H9 (cell line): ENCODE data around the gene SLC16A11. TPM values are rescaled to one million over a fixed set of nuclear protein-coding genes. Genes with fewer than 3 reads are reported as not detected.
"Not testable (repeated sequence)": the region's sequence is repeated elsewhere in the genome, so short reads cannot be mapped to it uniquely, and the experiment has no call there.

Source experiments
- DNase-seq: peaks from one replicate; pipeline ENCODE4 v3.0.0-alpha.2; 2017
- H2AFZ ChIP-seq: one replicate; pipeline ENCODE4 v1.6.1; 2013; ENCODE audit warnings: mild to moderate bottlenecking, low read length, control low read depth, moderate library complexity
- H2AK5ac ChIP-seq: 2 replicates; pipeline ENCODE4 v1.6.1; 2013; ENCODE audit warnings: low read length, control low read depth, mixed read lengths; ENCODE audit not compliant: insufficient read length
- H2BK120ac ChIP-seq: one replicate; pipeline ENCODE4 v1.6.1; 2013; ENCODE audit warnings: low read depth, mild to moderate bottlenecking, low read length, control low read depth, inconsistent platforms; ENCODE audit not compliant: poor library complexity, severe bottlenecking
- H2BK12ac ChIP-seq: 2 replicates; pipeline ENCODE4 v1.6.1; 2013; ENCODE audit warnings: low read length, control low read depth, mixed read lengths, low read depth; ENCODE audit not compliant: insufficient read length
- H2BK15ac ChIP-seq: 2 replicates; pipeline ENCODE4 v1.6.1; 2013; ENCODE audit warnings: low read depth, low read length, control low read depth
- H2BK20ac ChIP-seq: one replicate; pipeline ENCODE4 v1.6.1; 2013; ENCODE audit warnings: low read depth, mild to moderate bottlenecking, low read length, control low read depth, inconsistent platforms; ENCODE audit not compliant: poor library complexity, severe bottlenecking
- H2BK5ac ChIP-seq: 2 replicates; pipeline ENCODE4 v1.6.1; 2013; ENCODE audit warnings: low read length, control low read depth, mixed read lengths; ENCODE audit not compliant: insufficient read length
- H3K14ac ChIP-seq: 2 replicates; pipeline ENCODE4 v1.6.1; 2013; ENCODE audit warnings: low read length, control low read depth; ENCODE audit not compliant: insufficient read depth
- H3K18ac ChIP-seq: 2 replicates; pipeline ENCODE4 v1.6.1; 2013; ENCODE audit warnings: low read depth, mild to moderate bottlenecking, mixed read lengths, low read length, control low read depth; ENCODE audit not compliant: insufficient read length
- H3K23ac ChIP-seq: 2 replicates; pipeline ENCODE4 v1.6.1; 2013; ENCODE audit warnings: low read length, control low read depth, mixed read lengths, low read depth; ENCODE audit not compliant: insufficient read length
- H3K23me2 ChIP-seq: 2 replicates; pipeline ENCODE4 v1.6.1; 2013; ENCODE audit warnings: low read depth, mild to moderate bottlenecking, mixed read lengths, low read length, control low read depth; ENCODE audit not compliant: insufficient read length, poor library complexity, severe bottlenecking
- H3K27ac ChIP-seq: 2 replicates; pipeline ENCODE4 v1.5.1; 2013; ENCODE audit warnings: low read length, control low read depth, mixed read lengths, low read depth; ENCODE audit not compliant: insufficient read length
- H3K27me3 ChIP-seq: 2 replicates; pipeline ENCODE4 v1.6.1; 2013; ENCODE audit warnings: low read length, control low read depth, inconsistent platforms; ENCODE audit not compliant: insufficient read depth
- H3K4ac ChIP-seq: 2 replicates; pipeline ENCODE4 v1.6.1; 2013; ENCODE audit warnings: low read depth, mild to moderate bottlenecking, control low read depth, inconsistent platforms, low read length, moderate library complexity
- H3K4me1 ChIP-seq: 2 replicates; pipeline ENCODE4 v1.6.1; 2013; ENCODE audit warnings: low read length, control low read depth, inconsistent platforms; ENCODE audit not compliant: insufficient read depth
- H3K4me2 ChIP-seq: 2 replicates; pipeline ENCODE4 v1.6.1; 2013; ENCODE audit warnings: low read length, control low read depth, mixed read lengths; ENCODE audit not compliant: insufficient read length, insufficient read depth
- H3K56ac ChIP-seq: 2 replicates; pipeline ENCODE4 v1.6.1; 2013; ENCODE audit warnings: low read depth, mild to moderate bottlenecking, mixed read lengths, low read length, control low read depth; ENCODE audit not compliant: insufficient read length
- H3K79me1 ChIP-seq: 2 replicates; pipeline ENCODE4 v1.6.1; 2013; ENCODE audit warnings: low read depth, mild to moderate bottlenecking, moderate library complexity, low read length, control low read depth, inconsistent platforms; ENCODE audit not compliant: insufficient read depth, poor library complexity, severe bottlenecking
- H3K79me2 ChIP-seq: 2 replicates; pipeline ENCODE4 v1.6.1; 2013; ENCODE audit warnings: low read length, control low read depth, inconsistent platforms; ENCODE audit not compliant: insufficient read depth
- H3K9ac ChIP-seq: 2 replicates; pipeline ENCODE4 v1.6.1; 2013; ENCODE audit warnings: low read length, control low read depth, mixed read lengths; ENCODE audit not compliant: insufficient read length; ENCODE audit errors: extremely low read depth
- H3K9me3 ChIP-seq: one replicate; pipeline ENCODE4 v1.6.1; 2013; ENCODE audit warnings: low read depth, low read length, inconsistent platforms; ENCODE audit not compliant: control insufficient read depth
- H3T11ph ChIP-seq: one replicate; pipeline ENCODE4 v1.6.1; 2013; ENCODE audit warnings: mild to moderate bottlenecking, low read length, control low read depth, inconsistent platforms
- H4K20me1 ChIP-seq: one replicate; pipeline ENCODE4 v1.6.1; 2013; ENCODE audit not compliant: control insufficient read depth, insufficient read length, insufficient read depth
- H4K5ac ChIP-seq: 2 replicates; pipeline ENCODE4 v1.6.1; 2013; ENCODE audit warnings: low read depth, mild to moderate bottlenecking, mixed read lengths, low read length, control low read depth; ENCODE audit not compliant: insufficient read length
- H4K8ac ChIP-seq: replicated peaks from 2 replicates; pipeline ENCODE4 v1.6.1; 2013; ENCODE audit warnings: low read length, control low read depth, mixed read lengths, low read depth; ENCODE audit not compliant: insufficient read length
- H4K91ac ChIP-seq: 2 replicates; pipeline ENCODE4 v1.6.1; 2013; ENCODE audit warnings: low read depth, mild to moderate bottlenecking, moderate library complexity, mixed read lengths, low read length, control low read depth; ENCODE audit not compliant: insufficient read length
- H3K27ac Mint-ChIP-seq, 3 experiments: 2 replicates in 2 of 3; 3 replicates in 1 of 3; pipeline ENCODE4 v1.8.0; 2020 to 2021; ENCODE audit warnings: mixed read lengths in 3 of 3, mild to moderate bottlenecking in 1 of 3, moderate library complexity in 1 of 3
- H3K27me3 Mint-ChIP-seq: 2 replicates; pipeline ENCODE4 v1.8.0; 2021; ENCODE audit warnings: low read depth, mild to moderate bottlenecking, moderate library complexity, mixed read lengths
- H3K36me3 Mint-ChIP-seq, 3 experiments: 2 replicates in 2 of 3; 3 replicates in 1 of 3; pipeline ENCODE4 v1.8.0; 2020 to 2021; ENCODE audit warnings: low read depth in 3 of 3, mixed read lengths in 3 of 3; ENCODE audit not compliant: insufficient read depth in 1 of 3
- H3K4me1 Mint-ChIP-seq, 2 experiments: 2 replicates each; pipeline ENCODE4 v1.8.0; 2020; ENCODE audit warnings: mixed read lengths in 2 of 2
- H3K4me3 Mint-ChIP-seq, 2 experiments: 2 replicates in 1 of 2; 3 replicates in 1 of 2; pipeline ENCODE4 v1.8.0; 2020 to 2021; ENCODE audit warnings: mild to moderate bottlenecking in 2 of 2, mixed read lengths in 2 of 2, moderate library complexity in 1 of 2
- H3K9me3 Mint-ChIP-seq, 2 experiments: 2 replicates in 1 of 2; 3 replicates in 1 of 2; pipeline ENCODE4 v1.8.0; 2020; ENCODE audit warnings: mild to moderate bottlenecking in 2 of 2, mixed read lengths in 2 of 2, moderate library complexity in 1 of 2
- WGBS: extraction: QIAGEN DNeasy Blood & Tissue Kit; methylation state at CpG from one replicate; pipeline ENCODE4 v1.1.7; 2013; ENCODE audit warnings: missing lambda C conversion rate, low lambda C conversion rate, mixed read lengths; ENCODE audit not compliant: insufficient read length; ENCODE audit errors: extremely low coverage; 5-methylcytosine and 5-hydroxymethylcytosine counted together
- long read RNA-seq: library from polyadenylated mRNA; unstranded; transcript quantifications from one replicate; pipeline ENCODE4 v2.0.0, GENCODE V29; 2020
- total RNA-seq: library from RNA; stranded (reverse); gene quantifications from 2 replicates; pipeline ENCODE4 v1.2.1, GENCODE V29; 2021
- TF ChIP-seq, protein P1 (sequence below): fragments of 200-600 bp; sonication (generic); conservative IDR thresholded peaks from 3 replicates; pipeline ENCODE4 v1.8.0; 2021; ENCODE audit warnings: antibody characterized with exemption, mild to moderate bottlenecking

SLC16A11 gene, protein sequence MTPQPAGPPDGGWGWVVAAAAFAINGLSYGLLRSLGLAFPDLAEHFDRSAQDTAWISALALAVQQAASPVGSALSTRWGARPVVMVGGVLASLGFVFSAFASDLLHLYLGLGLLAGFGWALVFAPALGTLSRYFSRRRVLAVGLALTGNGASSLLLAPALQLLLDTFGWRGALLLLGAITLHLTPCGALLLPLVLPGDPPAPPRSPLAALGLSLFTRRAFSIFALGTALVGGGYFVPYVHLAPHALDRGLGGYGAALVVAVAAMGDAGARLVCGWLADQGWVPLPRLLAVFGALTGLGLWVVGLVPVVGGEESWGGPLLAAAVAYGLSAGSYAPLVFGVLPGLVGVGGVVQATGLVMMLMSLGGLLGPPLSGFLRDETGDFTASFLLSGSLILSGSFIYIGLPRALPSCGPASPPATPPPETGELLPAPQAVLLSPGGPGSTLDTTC
- total RNA-seq = 0.13 TPM in 1 of 2 replicates, not detected in the other
- long read RNA-seq, partial matches to known transcripts = 0 of 1 reads
- long read RNA-seq, other reads (novel, unspliced or antisense) = 1 of 1 reads

DNA sequence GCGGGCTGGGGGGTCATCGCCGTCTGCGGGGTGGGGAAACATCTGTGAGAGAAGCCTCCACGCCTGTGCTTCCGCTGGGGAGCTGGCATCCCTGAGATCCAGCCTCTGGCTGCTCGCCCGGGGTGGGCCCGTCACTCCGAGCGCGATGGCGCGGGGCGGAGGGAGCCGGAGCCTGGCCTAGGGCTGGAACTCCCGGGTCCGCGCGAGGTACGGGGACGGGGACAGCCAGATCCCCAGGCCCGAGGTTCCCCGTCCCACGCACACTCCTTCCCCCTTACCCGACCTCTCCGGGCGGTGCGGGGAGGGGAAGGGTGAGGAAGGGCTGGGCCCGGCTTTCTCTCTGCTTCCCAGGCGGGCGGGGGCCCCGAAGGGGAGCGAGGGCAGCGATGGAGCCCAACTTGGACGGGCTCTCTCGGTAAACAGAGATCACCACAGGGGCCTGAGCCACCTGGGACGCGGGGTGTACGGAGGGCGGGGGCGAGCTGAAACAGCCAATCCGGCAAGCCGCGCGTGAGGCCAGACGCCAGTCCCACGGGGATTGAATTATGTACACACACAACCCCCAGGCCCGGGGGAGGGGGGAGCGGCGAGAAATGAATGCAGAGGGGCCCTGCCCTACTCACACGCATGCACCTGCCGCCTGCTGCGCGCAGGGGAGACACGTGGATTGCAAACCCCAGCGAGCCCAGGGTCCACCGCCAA is at the start of gene SLC16A11:
Gene SLC16A11 (minus strand): TSS at position 596 of the 702 bp plus-strand sequence. CDS start 579 bp downstream, at position 17.
- Mint-ChIP-seq H3K36me3 (no peaks in the 10 kb centered on the region), H3K4me3 (peak within 1 kb of the TSS; percentile 56 to 81), H3K27ac (no peak within 1 kb of the TSS), H3K9me3 (no peaks in the 10 kb centered on the region), H3K4me1 (peaks cover 23 to 37% of the 10 kb centered on the region in 2 experiments), H3K27me3 (peaks cover 83% of the 10 kb centered on the region)
- H3K23ac ChIP-seq = no peak within 1 kb of the TSS
- no peak within 1 kb of the TSS for H4K8ac ChIP-seq
- no peak within 1 kb of the TSS for H3T11ph ChIP-seq
- H2BK5ac ChIP-seq = no peak within 1 kb of the TSS
- no peak within 1 kb of the TSS for H2BK120ac ChIP-seq
- H3K4me2 ChIP-seq = peak within 1 kb of the TSS; percentile 77
- no peak within 1 kb of the TSS for H2BK12ac ChIP-seq
- H3K4ac ChIP-seq = no peak within 1 kb of the TSS
- H2AK5ac ChIP-seq = no peak within 1 kb of the TSS
- no peaks in the 10 kb centered on the region for H3K79me1 ChIP-seq
- H2BK20ac ChIP-seq = no peak within 1 kb of the TSS
- no peak within 1 kb of the TSS for H2BK15ac ChIP-seq
- no peaks in the 10 kb centered on the region for H3K4me1 ChIP-seq
- H3K27me3 ChIP-seq = peaks cover 6% of the 10 kb centered on the region
- no peaks in the 10 kb centered on the region for H4K20me1 ChIP-seq
- no peak within 1 kb of the TSS for H2AFZ ChIP-seq
- no peak within 1 kb of the TSS for H3K56ac ChIP-seq
- no peak for DNase-seq
- peak within 1 kb of the TSS; percentile 24 for H3K18ac ChIP-seq
- peaks cover 33% of the 10 kb centered on the region for H3K23me2 ChIP-seq
- peak within 1 kb of the TSS; percentile 32; the same call in 1 of the 2 replicates for H3K14ac ChIP-seq
- no peak within 1 kb of the TSS for H4K5ac ChIP-seq
- no CpG with 5 or more reads among the region's 58 CpGs for WGBS
- no peak within 1 kb of the TSS for H3K9ac ChIP-seq
- H4K91ac ChIP-seq = no peak within 1 kb of the TSS
- no peak within 1 kb of the TSS for H3K27ac ChIP-seq
- no peaks in the 10 kb centered on the region for H3K9me3 ChIP-seq
- no peaks in the 10 kb centered on the region for H3K79me2 ChIP-seq
- TF ChIP-seq, protein P1, sequence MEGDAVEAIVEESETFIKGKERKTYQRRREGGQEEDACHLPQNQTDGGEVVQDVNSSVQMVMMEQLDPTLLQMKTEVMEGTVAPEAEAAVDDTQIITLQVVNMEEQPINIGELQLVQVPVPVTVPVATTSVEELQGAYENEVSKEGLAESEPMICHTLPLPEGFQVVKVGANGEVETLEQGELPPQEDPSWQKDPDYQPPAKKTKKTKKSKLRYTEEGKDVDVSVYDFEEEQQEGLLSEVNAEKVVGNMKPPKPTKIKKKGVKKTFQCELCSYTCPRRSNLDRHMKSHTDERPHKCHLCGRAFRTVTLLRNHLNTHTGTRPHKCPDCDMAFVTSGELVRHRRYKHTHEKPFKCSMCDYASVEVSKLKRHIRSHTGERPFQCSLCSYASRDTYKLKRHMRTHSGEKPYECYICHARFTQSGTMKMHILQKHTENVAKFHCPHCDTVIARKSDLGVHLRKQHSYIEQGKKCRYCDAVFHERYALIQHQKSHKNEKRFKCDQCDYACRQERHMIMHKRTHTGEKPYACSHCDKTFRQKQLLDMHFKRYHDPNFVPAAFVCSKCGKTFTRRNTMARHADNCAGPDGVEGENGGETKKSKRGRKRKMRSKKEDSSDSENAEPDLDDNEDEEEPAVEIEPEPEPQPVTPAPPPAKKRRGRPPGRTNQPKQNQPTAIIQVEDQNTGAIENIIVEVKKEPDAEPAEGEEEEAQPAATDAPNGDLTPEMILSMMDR = no peak

DNA sequence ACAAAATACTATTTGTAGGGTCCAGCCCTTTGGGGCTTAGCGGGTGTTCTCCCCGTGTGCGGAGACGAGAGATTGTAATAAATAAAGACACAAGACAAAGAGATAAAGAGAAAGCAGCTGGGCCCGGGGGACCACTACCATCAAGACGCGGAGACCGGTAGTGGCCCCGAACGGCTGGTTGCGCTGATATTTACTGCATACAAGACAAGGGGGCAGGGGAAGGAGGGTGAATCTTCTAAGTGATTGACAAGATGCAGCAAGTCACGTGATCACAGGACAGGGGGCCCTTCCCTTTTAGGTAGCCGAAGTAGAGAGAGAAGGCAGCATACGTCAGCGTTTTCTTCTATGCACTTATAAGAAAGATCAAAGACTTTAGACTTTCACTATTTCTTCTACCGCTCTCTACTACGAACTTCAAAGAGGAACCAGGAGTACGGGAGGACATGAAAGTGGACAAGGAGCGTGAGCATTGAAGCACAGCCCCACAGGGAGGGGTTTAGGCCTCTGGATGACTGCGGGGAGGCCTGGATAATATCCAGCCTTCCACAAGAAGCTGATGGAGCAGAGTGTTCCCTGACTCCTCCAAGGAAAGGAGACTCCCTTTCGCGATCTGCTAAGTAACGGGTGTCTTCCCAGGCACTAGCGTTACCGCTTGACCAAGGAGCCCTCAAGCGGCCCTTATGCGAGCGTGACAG is 47.6 kb upstream of the SLC16A11 start:
- H3K36me3 Mint-ChIP-seq, H3K23ac ChIP-seq, H3K9ac ChIP-seq, H4K8ac ChIP-seq, H3K4me1 ChIP-seq, H3T11ph ChIP-seq, H2BK120ac ChIP-seq, H4K20me1 ChIP-seq, H2BK5ac ChIP-seq, H3K56ac ChIP-seq, DNase-seq, H3K23me2 ChIP-seq, H3K27me3 ChIP-seq, H3K18ac ChIP-seq, H3K4me3 Mint-ChIP-seq, H4K5ac ChIP-seq, H2AK5ac ChIP-seq, H3K9me3 Mint-ChIP-seq, H2BK15ac ChIP-seq, H3K27ac Mint-ChIP-seq, H3K79me2 ChIP-seq, H3K27ac ChIP-seq, H3K9me3 ChIP-seq, H4K91ac ChIP-seq, H3K4ac ChIP-seq, H3K79me1 ChIP-seq, H2AFZ ChIP-seq, H2BK20ac ChIP-seq, H3K4me2 ChIP-seq, H3K14ac ChIP-seq, H2BK12ac ChIP-seq: not testable (repeated sequence)
- H3K4me1 Mint-ChIP-seq = peaks cover 13 to 14% of the 10 kb centered on the region in 2 experiments
- WGBS = no CpG with 5 or more reads among the region's 28 CpGs
- H3K27me3 Mint-ChIP-seq = peaks cover 12% of the 10 kb centered on the region
